ENCODE results near the gene MRPL9.
"Not testable (repeated sequence)": the region's sequence is repeated elsewhere in the genome, so short reads cannot be mapped to it uniquely, and the experiment has no call there.

The MRPL9 gene

DNA sequence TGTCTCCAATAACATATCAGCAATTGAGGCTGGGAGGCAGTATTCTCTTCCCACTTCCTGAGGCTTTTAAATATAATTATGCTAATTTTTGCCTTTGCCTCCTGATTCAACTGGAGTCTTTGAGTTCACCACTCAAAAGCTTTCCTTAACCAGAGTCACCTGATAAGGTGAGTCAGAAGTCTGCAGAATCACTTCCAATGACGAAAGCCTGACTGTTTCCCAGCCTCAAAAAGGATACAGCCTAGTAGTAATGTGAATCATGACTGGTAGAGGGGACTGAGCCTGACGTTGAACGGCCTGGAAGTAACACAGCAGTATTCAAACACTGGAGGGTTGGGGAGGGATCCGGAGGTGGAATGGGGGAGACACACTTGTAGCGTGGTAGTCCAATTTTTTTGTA lies 10.4 kb upstream of the MRPL9 start:
- ATAC-seq = no peak
- H3K9me3 Mint-ChIP-seq = no peaks in the 10 kb centered on the region
- no peak for DNase-seq

DNA sequence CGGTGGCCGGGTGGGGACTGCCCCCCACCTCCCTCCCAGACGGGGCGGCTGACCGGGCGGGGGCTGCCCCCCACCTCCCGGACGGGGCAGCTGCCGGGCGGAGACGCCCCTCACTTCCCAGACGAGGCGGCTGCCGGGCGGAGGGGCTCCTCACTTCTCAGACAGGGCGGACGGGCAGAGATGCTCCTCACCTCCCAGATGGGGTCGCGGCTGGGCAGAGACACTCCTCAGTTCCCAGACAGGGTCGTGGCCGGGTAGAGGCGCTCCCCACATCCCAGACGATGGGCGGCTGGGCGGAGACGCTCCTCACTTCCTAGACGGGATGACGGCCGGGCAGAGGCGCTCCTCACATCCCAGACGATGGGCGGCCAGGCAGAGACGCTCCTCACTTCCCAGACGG lies 6.0 kb upstream of the MRPL9 start:
- not testable (repeated sequence) for H3K27ac Mint-ChIP-seq, DNase-seq, H3K27me3 Mint-ChIP-seq, H3K4me3 Mint-ChIP-seq, ATAC-seq, H3K9me3 Mint-ChIP-seq
- H3K4me1 Mint-ChIP-seq = peaks cover 13% of the 10 kb centered on the region

More for the DNA sequence above, 10.4 kb upstream of the MRPL9 start:
- no peak overlapping the region for H3K4me3 Mint-ChIP-seq
- no peaks in the 10 kb centered on the region for H3K4me1 Mint-ChIP-seq
- no peak overlapping the region for H3K27ac Mint-ChIP-seq
- H3K27me3 Mint-ChIP-seq = no peaks in the 10 kb centered on the region

- ATAC-seq, DNase-seq, H3K27ac Mint-ChIP-seq, H3K9me3 Mint-ChIP-seq, H3K4me3 Mint-ChIP-seq, H3K27me3 Mint-ChIP-seq: not testable (repeated sequence)
- H3K4me1 Mint-ChIP-seq = peaks cover 21% of the 10 kb centered on the region
Observed at GRCh38 chr1:151768351-151769066, 5.2 kb upstream of the MRPL9 start.

- no peak for ATAC-seq
- no peaks in the 10 kb centered on the region for H3K9me3 Mint-ChIP-seq
- peaks cover 41% of the 10 kb centered on the region for H3K4me1 Mint-ChIP-seq
- DNase-seq = no peak
- H3K4me3 Mint-ChIP-seq = peak overlapping the region; percentile 95 to 98
- no peaks in the 10 kb centered on the region for H3K27me3 Mint-ChIP-seq
- peak overlapping the region; percentile 99 for H3K27ac Mint-ChIP-seq
Observed at GRCh38 chr1:151763990-151764389, 694 bp upstream of the MRPL9 start.

- ATAC-seq = no peak
- Mint-ChIP-seq H3K27ac (no peak overlapping the region), H3K9me3 (no peaks in the 10 kb centered on the region), H3K27me3 (no peaks in the 10 kb centered on the region), H3K4me3 (no peak overlapping the region), H3K4me1 (peaks cover 46% of the 10 kb centered on the region)
- no peak for DNase-seq
Observed at GRCh38 chr1:151760597-151761385, 2.5 kb downstream of the MRPL9 start.

DNA sequence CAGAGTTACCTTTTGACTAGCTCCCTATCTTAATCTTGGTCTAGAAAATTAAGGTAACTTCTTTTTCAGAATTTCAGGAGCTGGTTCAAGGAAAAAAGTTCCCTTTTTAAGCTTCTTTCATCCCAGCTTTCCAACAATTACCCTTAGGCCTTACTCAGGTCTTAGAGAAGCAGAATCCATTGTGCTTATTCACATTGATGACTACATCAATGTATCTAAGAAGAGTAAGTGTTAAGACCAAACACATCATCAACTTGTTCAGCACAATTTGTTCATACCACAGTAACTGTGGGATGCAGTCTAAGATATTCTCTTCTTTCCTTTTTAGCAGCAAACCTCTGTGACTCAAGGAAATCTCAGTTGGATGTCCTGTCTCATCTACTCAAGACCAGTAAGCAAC lies 4.1 kb downstream of the MRPL9 start:
- Mint-ChIP-seq H3K27me3 (no peaks in the 10 kb centered on the region), H3K9me3 (no peaks in the 10 kb centered on the region), H3K27ac (no peak overlapping the region), H3K4me1 (peaks cover 42% of the 10 kb centered on the region), H3K4me3 (no peak overlapping the region)
- no peak for ATAC-seq
- no peak for DNase-seq

GRCh38 chr1:151756291-151756690 lies 7.0 kb downstream of the MRPL9 start:
- peak; percentile 84 for ATAC-seq
- peaks cover 20% of the 10 kb centered on the region for H3K4me1 Mint-ChIP-seq
- no peak overlapping the region for H3K4me3 Mint-ChIP-seq
- peak overlapping the region in 1 of 2 donors; percentile 67 for H3K27ac Mint-ChIP-seq
- H3K9me3 Mint-ChIP-seq = no peaks in the 10 kb centered on the region
- no peak for DNase-seq
- no peaks in the 10 kb centered on the region for H3K27me3 Mint-ChIP-seq

DNA sequence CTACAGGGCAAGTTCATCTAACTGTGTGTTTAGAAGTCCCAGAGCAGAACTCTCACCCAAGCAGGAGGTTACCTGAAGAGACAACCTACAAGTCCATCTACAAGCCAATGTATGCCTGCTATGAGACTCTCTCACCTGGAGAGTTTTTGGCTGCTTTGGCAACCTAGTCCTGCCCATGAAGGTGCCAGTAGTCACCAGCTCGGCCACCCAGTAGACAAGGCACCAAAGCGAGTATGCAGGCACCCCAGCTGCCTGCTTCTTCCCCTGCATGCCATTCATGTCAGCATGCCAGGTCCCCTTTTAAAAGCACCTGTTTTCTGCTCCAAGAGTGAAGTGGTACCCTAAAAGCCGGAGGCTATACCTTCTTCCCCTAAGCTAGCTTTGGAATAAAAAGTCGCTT lies 21.8 kb downstream of the MRPL9 start:
- peaks cover 14% of the 10 kb centered on the region for H3K27me3 Mint-ChIP-seq
- no peak for ATAC-seq
- no peak overlapping the region for H3K27ac Mint-ChIP-seq
- H3K9me3 Mint-ChIP-seq = peaks cover 8 to 15% of the 10 kb centered on the region in 2 donors
- DNase-seq = no peak
- no peak overlapping the region for H3K4me3 Mint-ChIP-seq
- H3K4me1 Mint-ChIP-seq = peaks cover 6% of the 10 kb centered on the region

GRCh38 chr1:151739590-151740355 lies 23.5 kb downstream of the MRPL9 start:
- no peak overlapping the region for H3K4me3 Mint-ChIP-seq
- H3K27ac Mint-ChIP-seq = no peak overlapping the region
- DNase-seq (no peak), ATAC-seq (no peak)
- H3K27me3 Mint-ChIP-seq = no peaks in the 10 kb centered on the region
- H3K4me1 Mint-ChIP-seq = peaks cover 6% of the 10 kb centered on the region
- peaks cover 11 to 15% of the 10 kb centered on the region in 2 donors for H3K9me3 Mint-ChIP-seq

GRCh38 chr1:151737479-151737878 lies 25.8 kb downstream of the MRPL9 start:
- no peak for DNase-seq
- H3K9me3 Mint-ChIP-seq = peaks cover 11 to 15% of the 10 kb centered on the region in 2 donors
- H3K4me1 Mint-ChIP-seq = peaks cover 6% of the 10 kb centered on the region
- H3K27ac Mint-ChIP-seq = no peak overlapping the region
- H3K4me3 Mint-ChIP-seq = no peak overlapping the region
- H3K27me3 Mint-ChIP-seq = no peaks in the 10 kb centered on the region
- ATAC-seq = no peak

DNA sequence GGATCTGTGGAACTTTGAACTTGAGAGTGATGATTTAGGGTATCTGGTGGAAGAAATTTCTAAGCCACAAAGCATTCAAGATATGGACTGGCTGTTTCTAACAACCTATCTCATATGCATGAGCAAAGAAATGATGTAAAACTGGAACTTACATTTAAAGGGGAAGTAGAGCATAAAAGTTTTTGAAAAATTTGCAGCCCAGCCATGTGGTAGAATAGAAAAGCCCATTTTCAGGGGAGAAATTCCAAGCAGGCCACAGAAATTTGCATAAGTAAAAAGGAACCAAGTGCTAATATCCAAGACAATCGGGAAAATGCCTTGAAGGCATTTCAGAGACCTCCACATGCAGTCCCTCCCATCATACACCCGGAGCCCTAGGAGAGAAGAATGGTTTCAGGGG lies 26.3 kb downstream of the MRPL9 start:
- H3K4me1 Mint-ChIP-seq = peaks cover 6% of the 10 kb centered on the region

GRCh38 chr1:151733995-151734394 lies 29.3 kb downstream of the MRPL9 start:
- ATAC-seq, H3K4me3 Mint-ChIP-seq, H3K27ac Mint-ChIP-seq, DNase-seq, H3K4me1 Mint-ChIP-seq: not testable (repeated sequence)
- peaks cover 14% of the 10 kb centered on the region for H3K27me3 Mint-ChIP-seq
- H3K9me3 Mint-ChIP-seq = peaks cover 11 to 15% of the 10 kb centered on the region in 2 donors

More for the DNA sequence above, 26.3 kb downstream of the MRPL9 start:
- peaks cover 11 to 15% of the 10 kb centered on the region in 2 donors for H3K9me3 Mint-ChIP-seq
- no peak overlapping the region for H3K27ac Mint-ChIP-seq
- no peaks in the 10 kb centered on the region for H3K27me3 Mint-ChIP-seq
- H3K4me3 Mint-ChIP-seq = no peak overlapping the region
- ATAC-seq (no peak), DNase-seq (no peak)

DNA sequence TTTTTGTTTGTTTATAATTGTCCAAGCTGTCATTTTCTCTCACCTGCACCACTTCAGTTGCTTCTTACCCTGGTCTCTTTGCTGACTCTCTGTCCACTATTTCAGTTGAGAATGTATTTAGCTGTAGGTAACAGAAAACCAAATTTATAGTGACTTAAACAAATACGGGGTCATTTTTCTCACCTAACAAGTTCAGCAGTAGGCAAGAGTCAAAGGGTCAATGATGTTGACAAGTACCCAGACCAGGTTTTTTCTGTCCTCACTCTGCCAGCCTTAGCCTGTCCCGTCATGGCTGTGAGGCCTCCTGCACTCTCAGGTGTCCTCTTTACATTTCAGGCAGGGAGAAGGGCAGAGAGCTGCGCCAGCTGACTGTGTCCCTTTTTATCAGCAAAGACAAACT lies 30.2 kb downstream of the MRPL9 start:
- peaks cover 11 to 12% of the 10 kb centered on the region in 2 donors for H3K9me3 Mint-ChIP-seq
- ATAC-seq (no peak), DNase-seq (no peak)
- H3K27ac Mint-ChIP-seq = no peak overlapping the region
- peaks cover 20% of the 10 kb centered on the region for H3K27me3 Mint-ChIP-seq
- no peaks in the 10 kb centered on the region for H3K4me1 Mint-ChIP-seq
- H3K4me3 Mint-ChIP-seq = no peak overlapping the region

DNA sequence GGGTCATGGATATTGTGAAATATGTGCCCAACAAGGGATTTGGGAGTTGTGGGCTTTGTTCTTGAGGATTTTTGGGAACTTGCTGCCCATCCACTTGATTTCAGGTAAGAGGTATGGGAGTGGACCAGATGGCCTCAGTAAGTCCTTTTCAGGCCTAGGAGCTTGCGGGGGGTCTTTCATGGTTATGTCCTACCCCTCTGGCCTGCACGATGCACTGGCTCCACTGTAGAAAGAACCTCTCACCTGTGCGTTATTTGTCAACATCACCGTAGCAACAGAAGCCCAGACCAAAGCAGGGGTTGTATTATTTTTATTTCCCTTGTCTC lies 33.4 kb downstream of the MRPL9 start:
- Mint-ChIP-seq H3K4me1 (no peaks in the 10 kb centered on the region), H3K27me3 (peaks cover 44% of the 10 kb centered on the region), H3K27ac (no peak overlapping the region), H3K4me3 (no peak overlapping the region), H3K9me3 (no peaks in the 10 kb centered on the region)
- no peak for ATAC-seq
- DNase-seq = no peak

GRCh38 chr1:151729157-151729965 lies 33.9 kb downstream of the MRPL9 start:
- ATAC-seq = no peak
- Mint-ChIP-seq H3K27me3 (peaks cover 50% of the 10 kb centered on the region), H3K27ac (no peak overlapping the region), H3K4me3 (no peak overlapping the region), H3K9me3 (no peaks in the 10 kb centered on the region), H3K4me1 (no peaks in the 10 kb centered on the region)
- no peak for DNase-seq
